ENCODE results near the gene PNKP. TPM values are rescaled to one million over a fixed set of nuclear protein-coding genes. Genes with fewer than 3 reads are reported as not detected.

PNKP gene
- total and polyA plus RNA-seq, 10 of the 15 experiments (the other 5 are each of a cell fraction or from before 2014, with no cell fraction given) = 2.9 to 82.3 (median 33.2) TPM

GRCh38 chr19:49836176-49837008 is 31.0 kb downstream of the PNKP start:
- Histone ChIP-seq H3K27me3 (replicated peaks in 1 of 2; ENCODE audit: control insufficient read depth in 2 of 2, insufficient read depth in 2 of 2, low read length in 1 of 2) (no peaks in the 10 kb centered on the region), H3K4me1 (ENCODE audit: control insufficient read depth, insufficient read depth, low read length) (no peaks in the 10 kb centered on the region), H3K27ac (ENCODE audit: control insufficient read depth, insufficient read depth) (no peak overlapping the region), H4K20me1 (ENCODE audit: control insufficient read depth, insufficient read depth) (no peaks in the 10 kb centered on the region), H3K79me2 (ENCODE audit: control insufficient read depth, insufficient read depth, low read length) (no peaks in the 10 kb centered on the region), H3K9me3 (replicated peaks; ENCODE audit: control insufficient read depth, insufficient read depth, low read length) (no peaks in the 10 kb centered on the region), H3K9ac (ENCODE audit: control insufficient read depth, insufficient read depth, low read length) (no peak overlapping the region), H3K36me3 (ENCODE audit: control insufficient read depth in 2 of 2, insufficient read depth in 2 of 2, low read length in 1 of 2) (peaks cover 19 to 27% of the 10 kb centered on the region in 2 experiments), H3K4me3 (no peak overlapping the region), H2AFZ (ENCODE audit: control insufficient read depth, low read depth, low read length) (no peak overlapping the region), H3K4me2 (ENCODE audit: control insufficient read depth, insufficient read depth) (no peak overlapping the region)
- no peak for DNase-seq (ENCODE audit: low read depth, low spot score)
- intact Hi-C loops (cut with micrococcal nuclease; ENCODE audit: unreplicated experiment) (no loop called here), in situ Hi-C loops (cut with MboI) (no loop called here)
- TF ChIP-seq FOXM1 (IDR thresholded peaks at IDR 0.05; ENCODE audit: low read depth, low read length) (no peak), SIX5 (IDR thresholded peaks at IDR 0.05; ENCODE audit: low read depth, low read length, severe bottlenecking) (peak; percentile 30), ZZZ3 (IDR thresholded peaks at IDR 0.05; ENCODE audit: control insufficient read depth, insufficient read length, low read depth) (no peak), PAX5 (IDR thresholded peaks at IDR 0.05; ENCODE audit: borderline replicate concordance, low read depth, low read length) (no peak)
- no peak for ATAC-seq
- no TSS peak for BruUV-seq (replicated peaks)
- ChIA-PET SMC1A (ENCODE audit: uncharacterized antibody, unreplicated experiment) (no interaction called here), CTCF (interaction anchor here (1.2 kb wide), 1 partner anchor 102 kb away, joined by 3 read pairs; no protein-coding TSS in a partner anchor), POLR2A (interaction anchor here (0.6 kb wide), 1 partner anchor 21 kb away, joined by 3 read pairs; no protein-coding TSS in a partner anchor), RAD21 (ENCODE audit: unreplicated experiment) (no interaction called here)
- 97% methylated on average over 17 of the region's 20 CpGs for WGBS (ENCODE audit: insufficient coverage, insufficient replicate concordance, low lambda C conversion rate, missing lambda C conversion rate)
- no peak for FAIRE-seq

GRCh38 chr19:49835562-49835961 is 31.8 kb downstream of the PNKP start:
- intact Hi-C loops (cut with micrococcal nuclease; ENCODE audit: unreplicated experiment) = no loop called here
- BruUV-seq (replicated peaks) = no TSS peak
- DNase-seq (ENCODE audit: low read depth, low spot score) = no peak
- no peak for ATAC-seq
- POLR2A ChIA-PET = interaction anchor here (0.6 kb wide), 1 partner anchor 21 kb away, joined by 3 read pairs; no protein-coding TSS in a partner anchor
- no peak overlapping the region for H3K9ac ChIP-seq (ENCODE audit: control insufficient read depth, insufficient read depth, low read length)
- H3K36me3 ChIP-seq (ENCODE audit: control insufficient read depth in 2 of 2, insufficient read depth in 2 of 2, low read length in 1 of 2) = peaks cover 17 to 31% of the 10 kb centered on the region in 2 experiments
- CTCF ChIA-PET = no interaction called here
- H3K27ac ChIP-seq (ENCODE audit: control insufficient read depth, insufficient read depth) = no peak overlapping the region
- no peaks in the 10 kb centered on the region for H3K79me2 ChIP-seq (ENCODE audit: control insufficient read depth, insufficient read depth, low read length)
- WGBS (ENCODE audit: insufficient coverage, insufficient replicate concordance, low lambda C conversion rate, missing lambda C conversion rate) = 96% methylated on average over 9 of the region's 12 CpGs
- H4K20me1 ChIP-seq (ENCODE audit: control insufficient read depth, insufficient read depth) = no peaks in the 10 kb centered on the region
- SMC1A ChIA-PET (ENCODE audit: uncharacterized antibody, unreplicated experiment) = no interaction called here
- H3K4me2 ChIP-seq (ENCODE audit: control insufficient read depth, insufficient read depth) = no peak overlapping the region
- FAIRE-seq = no peak
- no peak overlapping the region for H2AFZ ChIP-seq (ENCODE audit: control insufficient read depth, low read depth, low read length)
- in situ Hi-C loops (cut with MboI) = no loop called here
- H3K27me3 ChIP-seq (replicated peaks in 1 of 2; ENCODE audit: control insufficient read depth in 2 of 2, insufficient read depth in 2 of 2, low read length in 1 of 2) = no peaks in the 10 kb centered on the region
- H3K4me1 ChIP-seq (ENCODE audit: control insufficient read depth, insufficient read depth, low read length) = no peaks in the 10 kb centered on the region
- no peaks in the 10 kb centered on the region for H3K9me3 ChIP-seq (replicated peaks; ENCODE audit: control insufficient read depth, insufficient read depth, low read length)
- RAD21 ChIA-PET (ENCODE audit: unreplicated experiment) = no interaction called here
- no peak overlapping the region for H3K4me3 ChIP-seq
- TF ChIP-seq ZSCAN29 (IDR thresholded peaks at IDR 0.05) = no peak
- TF ChIP-seq FOS (IDR thresholded peaks at IDR 0.05; ENCODE audit: borderline replicate concordance, extremely low read depth, insufficient read length) = no peak
- TF ChIP-seq BACH1 (IDR thresholded peaks at IDR 0.05; ENCODE audit: borderline replicate concordance) = no peak
- TF ChIP-seq MLLT1 (IDR thresholded peaks at IDR 0.05) = no peak
- no peak for TF ChIP-seq FOXK2 (IDR thresholded peaks at IDR 0.05)
- no peak for TF ChIP-seq NFYA (IDR thresholded peaks at IDR 0.05; ENCODE audit: borderline replicate concordance, low read depth, low read length)
- no peak for TF ChIP-seq ELK1 (IDR thresholded peaks at IDR 0.05; ENCODE audit: low read depth, low read length)
- no peak for TF ChIP-seq YY1 (IDR thresholded peaks at IDR 0.05; ENCODE audit: low read depth, low read length)
- no peak for TF ChIP-seq SMAD1 (IDR thresholded peaks at IDR 0.05; ENCODE audit: low read depth, partially characterized antibody)
- TF ChIP-seq KAT2A (conservative IDR thresholded peaks at IDR 0.05; ENCODE audit: control insufficient read depth, low read depth, low read length) = no peak
- TF ChIP-seq TCF12 (IDR thresholded peaks at IDR 0.05; ENCODE audit: low read depth, low read length) = no peak
- TF ChIP-seq SUZ12 (IDR thresholded peaks at IDR 0.05; ENCODE audit: unreplicated experiment) = no peak
